Measurements from ENCODE around the gene TSPAN6.

The TSPAN6 gene

GRCh38 chrX:100584611-100585010 is 52.0 kb downstream of the TSPAN6 start, which contains the start of gene TNMD:
TNMD (plus strand) TSS chrX:100584936; CDS start chrX:100585019, 83 bp downstream.
- DNase-seq (ENCODE audit: low spot score): no peak

Measured in pons (tissue), 1 donor.